NCI-H69 (cell line): Measurements from ENCODE around the gene GAB2.
"Not testable (repeated sequence)": the region's sequence is repeated elsewhere in the genome, so short reads cannot be mapped to it uniquely, and the experiment has no call there.

Source experiments
- DNase-seq: peaks from one replicate; lab custom pipeline; 2025; lab: John Stamatoyannopoulos, UW

Gene GAB2

GRCh38 chr11:78181185-78181584 lies 236.4 kb downstream of the GAB2 start:
- DNase-seq, result no peak

DNA sequence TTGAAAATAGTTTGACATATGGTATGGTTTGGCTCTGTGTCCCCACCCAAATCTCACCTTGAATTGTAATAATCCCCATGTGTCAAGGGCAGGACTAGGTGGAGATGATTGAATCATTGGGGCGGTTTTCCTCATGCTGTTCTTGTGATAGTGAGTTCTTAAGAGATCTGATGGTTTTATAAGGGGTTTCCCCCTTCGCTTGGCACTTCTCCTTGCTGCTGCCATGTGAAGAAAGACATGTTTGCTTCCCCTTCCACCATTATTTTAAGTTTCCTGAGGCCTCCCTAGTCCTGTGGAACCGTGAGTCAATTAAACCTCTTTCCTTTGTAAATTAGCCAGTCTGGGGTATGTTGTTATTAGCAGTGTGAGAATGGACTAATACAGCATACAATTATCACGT lies 236.9 kb downstream of the GAB2 start:
- DNase-seq, result peak; percentile 56

DNA sequence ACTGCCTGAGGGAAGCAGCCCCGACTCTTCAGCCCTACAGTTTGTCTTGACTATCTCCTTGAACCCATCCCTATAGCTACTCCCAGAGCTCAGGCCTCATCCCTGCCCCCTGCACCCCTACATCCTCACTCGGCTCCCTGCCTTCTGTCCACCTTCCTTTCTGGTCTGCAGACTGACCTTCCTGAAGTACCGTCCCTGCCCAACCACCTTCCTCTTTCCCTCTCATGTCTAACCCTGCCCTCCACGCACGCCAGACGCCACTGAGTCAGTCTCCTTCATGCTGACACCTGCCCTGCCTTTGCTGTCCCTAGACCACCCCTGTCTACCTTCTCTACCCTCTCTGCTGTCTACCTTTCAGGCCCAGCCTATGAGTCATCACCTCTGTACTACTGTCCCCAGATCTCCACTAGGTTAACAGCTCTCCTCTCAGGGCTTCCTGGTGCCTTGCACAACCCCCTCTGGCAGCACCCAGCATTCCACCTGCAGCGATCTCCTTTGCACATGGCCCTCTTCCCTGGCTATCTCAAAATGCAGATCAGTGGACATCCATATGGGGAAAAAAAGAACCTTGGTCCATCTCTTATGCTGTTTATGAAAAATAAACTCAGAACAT lies 238.1 kb downstream of the GAB2 start:
- peak; percentile 12 for DNase-seq

GRCh38 chr11:78177216-78177615 lies 240.4 kb downstream of the GAB2 start:
- DNase-seq, result no peak

GRCh38 chr11:78176605-78177141 lies 240.9 kb downstream of the GAB2 start:
- no peak for DNase-seq

DNA sequence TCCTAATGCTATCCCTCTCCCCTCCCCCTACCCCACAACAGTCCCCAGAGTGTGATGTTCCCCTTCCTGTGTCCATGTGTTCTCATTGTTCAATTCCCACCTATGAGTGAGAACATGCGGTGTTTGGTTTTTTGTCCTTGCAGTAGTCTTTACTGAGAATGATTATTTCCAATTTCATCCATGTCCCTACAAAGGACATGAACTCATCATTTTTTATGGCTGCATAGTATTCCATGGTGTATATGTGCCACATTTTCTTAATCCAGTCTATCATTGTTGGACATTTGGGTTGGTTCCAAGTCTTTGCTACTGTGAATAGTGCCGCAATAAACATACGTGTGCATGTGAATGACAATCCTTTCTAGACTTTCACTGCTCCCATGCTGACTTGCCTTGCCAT lies 241.8 kb downstream of the GAB2 start:
- DNase-seq, result not testable (repeated sequence)

GRCh38 chr11:78171951-78172350 lies 245.7 kb downstream of the GAB2 start:
- no peak for DNase-seq

- DNase-seq, result no peak
Measured at GRCh38 chr11:78170874-78171549, 246.6 kb downstream of the GAB2 start.

DNA sequence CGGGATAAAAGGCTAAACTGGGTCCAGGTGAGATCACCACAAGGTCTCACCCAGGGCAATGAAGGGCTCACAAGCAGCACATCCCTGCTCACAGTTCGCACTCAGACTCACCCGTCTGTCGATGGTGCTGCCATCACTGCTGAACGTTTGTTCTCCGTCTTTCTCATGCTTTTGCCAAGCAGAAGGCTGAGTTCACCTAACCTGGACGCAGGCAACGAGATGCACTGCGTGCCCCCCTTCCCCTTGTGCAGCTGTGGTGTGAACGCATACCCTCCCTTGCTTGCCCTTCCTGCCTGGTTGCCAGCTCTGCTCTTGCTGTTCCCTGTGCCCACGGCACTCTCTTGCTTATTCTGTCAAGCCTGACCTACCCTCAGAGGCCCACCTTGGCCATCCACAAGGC lies 247.2 kb downstream of the GAB2 start:
- DNase-seq, result no peak

GRCh38 chr11:78168539-78169477 lies 248.8 kb downstream of the GAB2 start:
- peak; percentile 34 for DNase-seq

- DNase-seq, result no peak
Measured at GRCh38 chr11:78166855-78167469, 250.7 kb downstream of the GAB2 start.
